Activated naive CD8-positive, alpha-beta T cell treated with anti-CD3 and anti-CD28 coated beads for 36 hours (primary cell): ENCODE measurements around the gene CD8A. TPM values are rescaled to one million over a fixed set of nuclear protein-coding genes. Genes with fewer than 3 reads are reported as not detected.
"Not testable (repeated sequence)": the region's sequence is repeated elsewhere in the genome, so short reads cannot be mapped to it uniquely, and the experiment has no call there.

Experiments
- DNase-seq: peaks from one replicate; pipeline ENCODE4 v3.0.0; 2021
- H3K27ac Mint-ChIP-seq: one replicate; pipeline ENCODE4 v1.8.0; 2022; ENCODE audit warnings: mild to moderate bottlenecking, moderate library complexity, mixed read lengths
- H3K27me3 Mint-ChIP-seq: one replicate; pipeline ENCODE4 v1.8.0; 2022; ENCODE audit warnings: mild to moderate bottlenecking, mixed read lengths
- H3K36me3 Mint-ChIP-seq: one replicate; pipeline ENCODE4 v1.8.0; 2021; ENCODE audit warnings: mild to moderate bottlenecking, mixed read lengths
- H3K4me1 Mint-ChIP-seq: one replicate; pipeline ENCODE4 v1.8.0; 2021; ENCODE audit warnings: mixed read lengths
- H3K4me3 Mint-ChIP-seq: one replicate; pipeline ENCODE4 v1.8.0; 2022; ENCODE audit warnings: mild to moderate bottlenecking, moderate library complexity, mixed read lengths
- H3K9me3 Mint-ChIP-seq: one replicate; pipeline ENCODE4 v1.8.0; 2022; ENCODE audit warnings: mixed read lengths
- total RNA-seq, 2 experiments: library from RNA; stranded (reverse); gene quantifications; one replicate each; pipeline ENCODE4 v1.2.3, GENCODE V29; 2021

CD8A gene
- total RNA-seq: 100 to 1,000 TPM; 356 to 357 TPM

- H3K9me3 Mint-ChIP-seq: peaks cover 11% of the 10 kb centered on the region
- H3K4me3 Mint-ChIP-seq: peak within 1 kb of the TSS; percentile 91
- H3K27me3 Mint-ChIP-seq: peaks cover 5% of the 10 kb centered on the region
- H3K27ac Mint-ChIP-seq: peak within 1 kb of the TSS; percentile 100
- peaks cover 60% of the 10 kb centered on the region for H3K4me1 Mint-ChIP-seq
- peak; percentile 87 for DNase-seq
- peaks cover 58% of the 10 kb centered on the region for H3K36me3 Mint-ChIP-seq
Measured at GRCh38 chr2:86790676-86791572, at the start of gene CD8A. Gene CD8A, minus strand, starts transcription at chr2:86790913. Its CDS starts 88 bp downstream, at chr2:86790825.

- peaks cover 73% of the 10 kb centered on the region for H3K4me1 Mint-ChIP-seq
- not testable (repeated sequence) for DNase-seq, H3K27me3 Mint-ChIP-seq, H3K4me3 Mint-ChIP-seq, H3K9me3 Mint-ChIP-seq
- H3K27ac Mint-ChIP-seq: peak overlapping the region; percentile 81
- peaks cover 32% of the 10 kb centered on the region for H3K36me3 Mint-ChIP-seq
Measured at GRCh38 chr2:86839871-86840548, 49.3 kb upstream of the CD8A start.

GRCh38 chr2:86839455-86839854, 48.7 kb upstream of the CD8A start:
- peak overlapping the region; percentile 81 for H3K27ac Mint-ChIP-seq

GRCh38 chr2:86837714-86838113, 47.0 kb upstream of the CD8A start:
- Mint-ChIP-seq H3K36me3 (peaks cover 17% of the 10 kb centered on the region), H3K4me3 (peak overlapping the region; percentile 34), H3K4me1 (peaks cover 77% of the 10 kb centered on the region), H3K27ac (peak overlapping the region; percentile 86)
- not testable (repeated sequence) for DNase-seq, H3K27me3 Mint-ChIP-seq, H3K9me3 Mint-ChIP-seq

More at GRCh38 chr2:86839455-86839854, 48.7 kb upstream of the CD8A start:
- DNase-seq, H3K9me3 Mint-ChIP-seq, H3K27me3 Mint-ChIP-seq: not testable (repeated sequence)
- H3K36me3 Mint-ChIP-seq: peaks cover 29% of the 10 kb centered on the region
- peak overlapping the region; percentile 20 for H3K4me3 Mint-ChIP-seq
- H3K4me1 Mint-ChIP-seq: peaks cover 74% of the 10 kb centered on the region

- H3K36me3 Mint-ChIP-seq: peaks cover 15% of the 10 kb centered on the region
- H3K27me3 Mint-ChIP-seq, H3K9me3 Mint-ChIP-seq: not testable (repeated sequence)
- H3K27ac Mint-ChIP-seq: peak overlapping the region; percentile 95
- peak overlapping the region; percentile 19 for H3K4me3 Mint-ChIP-seq
- peaks cover 75% of the 10 kb centered on the region for H3K4me1 Mint-ChIP-seq
- peak; percentile 72 for DNase-seq
Measured at GRCh38 chr2:86836915-86837695, 46.4 kb upstream of the CD8A start.

- Mint-ChIP-seq H3K4me1 (peaks cover 76% of the 10 kb centered on the region), H3K27ac (peak overlapping the region; percentile 95)
Measured at GRCh38 chr2:86835548-86835889, 44.8 kb upstream of the CD8A start.

GRCh38 chr2:86833315-86833714, 42.6 kb upstream of the CD8A start:
- Mint-ChIP-seq H3K4me1 (peaks cover 75% of the 10 kb centered on the region), H3K27me3 (no peaks in the 10 kb centered on the region), H3K27ac (peak overlapping the region; percentile 95), H3K36me3 (peaks cover 6% of the 10 kb centered on the region), H3K9me3 (no peaks in the 10 kb centered on the region), H3K4me3 (peak overlapping the region; percentile 73)
- no peak for DNase-seq

More at GRCh38 chr2:86835548-86835889, 44.8 kb upstream of the CD8A start:
- peak overlapping the region; percentile 71 for H3K4me3 Mint-ChIP-seq
- not testable (repeated sequence) for H3K36me3 Mint-ChIP-seq, DNase-seq, H3K27me3 Mint-ChIP-seq, H3K9me3 Mint-ChIP-seq

GRCh38 chr2:86832334-86833096, 41.8 kb upstream of the CD8A start:
- Mint-ChIP-seq H3K36me3 (peaks cover 6% of the 10 kb centered on the region), H3K27ac (peak overlapping the region; percentile 95), H3K4me1 (peaks cover 76% of the 10 kb centered on the region), H3K4me3 (peak overlapping the region; percentile 76), H3K27me3 (no peaks in the 10 kb centered on the region), H3K9me3 (no peaks in the 10 kb centered on the region)
- DNase-seq: no peak

- peak overlapping the region; percentile 95 for H3K27ac Mint-ChIP-seq
- H3K4me3 Mint-ChIP-seq: peak overlapping the region; percentile 76
- H3K9me3 Mint-ChIP-seq: no peaks in the 10 kb centered on the region
- no peak for DNase-seq
- H3K27me3 Mint-ChIP-seq: no peaks in the 10 kb centered on the region
- peaks cover 6% of the 10 kb centered on the region for H3K36me3 Mint-ChIP-seq
- peaks cover 78% of the 10 kb centered on the region for H3K4me1 Mint-ChIP-seq
Measured at GRCh38 chr2:86831537-86831936, 40.8 kb upstream of the CD8A start.

GRCh38 chr2:86826951-86827350, 36.2 kb upstream of the CD8A start:
- DNase-seq: no peak
- H3K4me1 Mint-ChIP-seq: peaks cover 76% of the 10 kb centered on the region
- peaks cover 12% of the 10 kb centered on the region for H3K36me3 Mint-ChIP-seq
- H3K27me3 Mint-ChIP-seq: no peaks in the 10 kb centered on the region
- no peaks in the 10 kb centered on the region for H3K9me3 Mint-ChIP-seq
- H3K4me3 Mint-ChIP-seq: peak overlapping the region; percentile 80
- H3K27ac Mint-ChIP-seq: peak overlapping the region; percentile 92

- Mint-ChIP-seq H3K4me3 (peak overlapping the region; percentile 80), H3K9me3 (no peaks in the 10 kb centered on the region), H3K4me1 (peaks cover 75% of the 10 kb centered on the region), H3K27me3 (no peaks in the 10 kb centered on the region), H3K27ac (peak overlapping the region; percentile 92), H3K36me3 (peaks cover 14% of the 10 kb centered on the region)
- DNase-seq: peak; percentile 79
Measured at GRCh38 chr2:86825693-86826381, 35.1 kb upstream of the CD8A start.

- peak; percentile 60 for DNase-seq
- peak overlapping the region; percentile 92 for H3K27ac Mint-ChIP-seq
- peak overlapping the region; percentile 80 for H3K4me3 Mint-ChIP-seq
- H3K9me3 Mint-ChIP-seq: no peaks in the 10 kb centered on the region
- no peaks in the 10 kb centered on the region for H3K27me3 Mint-ChIP-seq
- H3K36me3 Mint-ChIP-seq: peaks cover 15% of the 10 kb centered on the region
- peaks cover 80% of the 10 kb centered on the region for H3K4me1 Mint-ChIP-seq
Measured at GRCh38 chr2:86825036-86825692, 34.5 kb upstream of the CD8A start.

- Mint-ChIP-seq H3K4me1 (peaks cover 78% of the 10 kb centered on the region), H3K27ac (peak overlapping the region; percentile 80), H3K36me3 (peaks cover 29% of the 10 kb centered on the region), H3K27me3 (no peaks in the 10 kb centered on the region), H3K9me3 (peaks cover 6% of the 10 kb centered on the region), H3K4me3 (peak overlapping the region; percentile 68)
- no peak for DNase-seq
Measured at GRCh38 chr2:86822668-86823345, 32.1 kb upstream of the CD8A start.
